H1 (cell line): Measurements from ENCODE around the gene DDX60. TPM values are rescaled to one million over a fixed set of nuclear protein-coding genes. Genes with fewer than 3 reads are reported as not detected.
A peak's percentile ranks its signal among the peaks of the same experiment; 100 is the strongest.

Experiments used
- CTCF ChIA-PET: fragments of 300-600 bp; sonication (Branson Sonifier 250); formaldehyde crosslinking; loops from one replicate; lab custom pipeline; 2021; ENCODE audit not compliant: partially characterized antibody; lab: Charles Lee
- POLR2A ChIA-PET: fragments of 300-600 bp; sonication (Branson Sonifier 250); formaldehyde crosslinking; loops from one replicate; lab custom pipeline; 2021; ENCODE audit warnings: inconsistent platforms; ENCODE audit not compliant: partially characterized antibody; lab: Charles Lee
- DNase-seq, 2 experiments: peaks; one replicate each; pipeline versions ENCODE4 v3.0.0 to v3.0.0-alpha.2; 2010 to 2022; ENCODE audit warnings: low spot score in 2 of 2, low read depth in 1 of 2, mixed read lengths in 1 of 2
- FAIRE-seq: peaks from 2 replicates; lab custom pipeline; 2011; peaks lifted over from hg19 to GRCh38; lab: Jason Lieb, UNC
- H2AFZ ChIP-seq: 2 replicates; pipeline ENCODE4 v1.8.1; 2012; ENCODE audit warnings: low read length, inconsistent platforms
- H2AK5ac ChIP-seq: 2 replicates; pipeline ENCODE4 v1.6.1; 2013; ENCODE audit warnings: low read depth, low read length
- H2BK120ac ChIP-seq: replicated peaks from 2 replicates; pipeline ENCODE3; 2013; ENCODE audit warnings: low read depth, low read length, inconsistent platforms
- H2BK12ac ChIP-seq: 2 replicates; pipeline ENCODE4 v1.6.1; 2013; ENCODE audit warnings: low read depth, low read length
- H2BK15ac ChIP-seq: 2 replicates; pipeline ENCODE4 v1.6.1; 2013; ENCODE audit warnings: low read length
- H2BK20ac ChIP-seq: 2 replicates; pipeline ENCODE4 v1.6.1; 2013; ENCODE audit warnings: low read length
- H2BK5ac ChIP-seq: 2 replicates; pipeline ENCODE4 v1.6.1; 2013; ENCODE audit warnings: low read depth, low read length
- H3K14ac ChIP-seq: 2 replicates; pipeline ENCODE4 v1.6.1; 2013; ENCODE audit warnings: inconsistent platforms; ENCODE audit not compliant: insufficient read length
- H3K18ac ChIP-seq: 2 replicates; pipeline ENCODE4 v1.6.1; 2013; ENCODE audit warnings: low read length; ENCODE audit errors: extremely low read depth
- H3K23ac ChIP-seq: 2 replicates; pipeline ENCODE4 v1.6.1; 2013; ENCODE audit warnings: inconsistent platforms; ENCODE audit not compliant: insufficient read length
- H3K23me2 ChIP-seq: 2 replicates; pipeline ENCODE4 v1.6.1; 2013; ENCODE audit warnings: low read depth, low read length
- H3K27ac ChIP-seq: 2 replicates; pipeline ENCODE4 v1.6.1; 2011; ENCODE audit warnings: low read depth, low read length, inconsistent platforms
- H3K27me3 ChIP-seq, 4 experiments: replicated peaks in 1 of 4; 1 replicate in 1 of 4; 2 replicates in 3 of 4; pipeline versions ENCODE4 v1.6.1 to v1.8.1; 2011 to 2013; ENCODE audit warnings: low read length in 3 of 4, mild to moderate bottlenecking in 3 of 4, inconsistent platforms in 2 of 4, mixed read lengths in 2 of 4, moderate library complexity in 1 of 4; ENCODE audit not compliant: control insufficient read depth in 3 of 4, insufficient read depth in 3 of 4; ENCODE audit errors: extremely low read depth in 1 of 4
- H3K36me3 ChIP-seq, 4 experiments: 2 replicates each; pipeline versions ENCODE4 v1.6.1 to v1.8.1; 2011 to 2013; ENCODE audit warnings: mild to moderate bottlenecking in 4 of 4, low read length in 3 of 4, moderate library complexity in 2 of 4, control low read depth in 1 of 4, inconsistent platforms in 1 of 4; ENCODE audit not compliant: insufficient read depth in 4 of 4, control insufficient read depth in 2 of 4
- H3K4ac ChIP-seq: replicated peaks from 2 replicates; pipeline ENCODE3; 2013; ENCODE audit warnings: low read length, low read depth, mixed read lengths, inconsistent platforms; ENCODE audit not compliant: insufficient read length
- H3K4me1 ChIP-seq, 4 experiments: replicated peaks in 1 of 4; 1 replicate in 1 of 4; 2 replicates in 3 of 4; pipeline versions ENCODE4 v1.6.1 to v1.8.1; 2011 to 2013; ENCODE audit warnings: low read length in 3 of 4, inconsistent platforms in 2 of 4, mixed read lengths in 1 of 4; ENCODE audit not compliant: insufficient read depth in 4 of 4, control insufficient read depth in 3 of 4
- H3K4me2 ChIP-seq, 2 experiments: 2 replicates each; pipeline versions ENCODE4 v1.6.1 to v1.8.1; 2011 to 2013; ENCODE audit warnings: low read depth in 2 of 2, low read length in 2 of 2, control low read depth in 1 of 2, inconsistent platforms in 1 of 2, mild to moderate bottlenecking in 1 of 2; ENCODE audit not compliant: insufficient read depth in 1 of 2
- H3K4me3 ChIP-seq, 4 experiments: fragments of 200-600, 300-600 bp in 1 of 4; sonication (generic), shearing (Covaris generic), sonication (Bioruptor Twin) in 1 of 4; 2 replicates each; pipeline versions ENCODE4 v1.5.1 to v1.8.1; 2011 to 2016; ENCODE audit warnings: low read length in 4 of 4, low read depth in 3 of 4, control low read depth in 2 of 4, inconsistent platforms in 2 of 4, mild to moderate bottlenecking in 2 of 4, mixed read lengths in 1 of 4, moderate library complexity in 1 of 4; ENCODE audit not compliant: insufficient read depth in 2 of 4; ENCODE audit errors: extremely low read depth in 1 of 4
- H3K56ac ChIP-seq: replicated peaks from 2 replicates; pipeline ENCODE3; 2013; ENCODE audit warnings: low read depth, mild to moderate bottlenecking, mixed read lengths, low read length, inconsistent platforms; ENCODE audit not compliant: insufficient read length
- H3K79me1 ChIP-seq: 2 replicates; pipeline ENCODE4 v1.6.1; 2013; ENCODE audit warnings: low read depth, low read length, control low read depth
- H3K79me2 ChIP-seq, 2 experiments: 2 replicates each; pipeline versions ENCODE4 v1.6.1 to v1.8.1; 2012 to 2013; ENCODE audit warnings: low read length in 2 of 2, mild to moderate bottlenecking in 2 of 2, inconsistent platforms in 1 of 2; ENCODE audit not compliant: insufficient read depth in 2 of 2, control insufficient read depth in 1 of 2
- H3K9ac ChIP-seq, 4 experiments: replicated peaks in 1 of 4; 1 replicate in 1 of 4; 2 replicates in 3 of 4; pipeline versions ENCODE4 v1.6.1 to v1.8.1; 2011 to 2013; ENCODE audit warnings: low read depth in 3 of 4, low read length in 3 of 4, control low read depth in 2 of 4, mild to moderate bottlenecking in 2 of 4, moderate library complexity in 2 of 4, inconsistent platforms in 1 of 4; ENCODE audit errors: extremely low read depth in 1 of 4
- H3K9me3 ChIP-seq, 2 experiments: 2 replicates each; pipeline versions ENCODE4 v1.6.1 to v1.8.1; 2012 to 2013; ENCODE audit warnings: mild to moderate bottlenecking in 2 of 2, moderate library complexity in 2 of 2, control low read depth in 1 of 2, inconsistent platforms in 1 of 2, low read depth in 1 of 2, low read length in 1 of 2, mixed read lengths in 1 of 2; ENCODE audit not compliant: insufficient read depth in 2 of 2
- H4K20me1 ChIP-seq, 2 experiments: replicated peaks in 1 of 2; 2 replicates each; pipeline versions ENCODE3 to v1.8.1; 2011 to 2013; ENCODE audit warnings: inconsistent platforms in 2 of 2, low read length in 2 of 2, mild to moderate bottlenecking in 1 of 2; ENCODE audit not compliant: insufficient read depth in 2 of 2, control insufficient read depth in 1 of 2
- H4K5ac ChIP-seq: 2 replicates; pipeline ENCODE4 v1.6.1; 2013; ENCODE audit warnings: low read length, low read depth, mixed read lengths, inconsistent platforms; ENCODE audit not compliant: insufficient read length
- H4K8ac ChIP-seq: 2 replicates; pipeline ENCODE4 v1.8.0; 2013; ENCODE audit warnings: mild to moderate bottlenecking, moderate library complexity, low read length, inconsistent platforms; ENCODE audit not compliant: insufficient read depth; ENCODE audit errors: extremely low read depth
- H4K91ac ChIP-seq: replicated peaks from 2 replicates; pipeline ENCODE3; 2013; ENCODE audit warnings: low read length, mixed read lengths, inconsistent platforms; ENCODE audit not compliant: insufficient read length
- POLR2AphosphoS5 ChIP-seq: IDR thresholded peaks from 2 replicates; pipeline ENCODE4 v1.6.1; 2011; ENCODE audit warnings: low read depth, low read length
- WGBS, 2 experiments: shearing (Covaris generic) in 1 of 2; methylation state at CpG; one replicate each; pipeline versions ENCODE4 v1.1.6 to v1.1.7; 2013 to 2015; ENCODE audit warnings: low lambda C conversion rate in 2 of 2, mixed read lengths in 2 of 2, inconsistent platforms in 1 of 2, low coverage in 1 of 2, missing lambda C conversion rate in 1 of 2; ENCODE audit not compliant: insufficient replicate concordance in 2 of 2, insufficient coverage in 1 of 2, insufficient read length in 1 of 2; ENCODE audit errors: extremely low coverage in 1 of 2, missing lambda C conversion rate in 1 of 2; 5-methylcytosine and 5-hydroxymethylcytosine counted together
- long read RNA-seq, 2 experiments: library from RNA in 1 of 2; library from capped mRNA in 1 of 2; stranded (forward); transcript quantifications; one replicate each; pipeline ENCODE4 v2.0.0, GENCODE V29; 2021; ENCODE audit warnings: inconsistent platforms in 1 of 2
- polyA minus RNA-seq, 3 experiments: library from RNA; depleted of rRNA, polyadenylated mRNA; stranded (reverse); fragments of >200 nt; gene quantifications; 1 replicate in 2 of 3; 2 replicates in 1 of 3; pipeline ENCODE4 v1.2.3, GENCODE V29; 2011
- polyA plus RNA-seq, 7 experiments: library from polyadenylated mRNA; depleted of rRNA in 3 of 7; stranded (reverse) in 5 of 7; unstranded in 2 of 7; fragments of >200 nt in 5 of 7; fragments of 200-250 nt in 2 of 7; gene quantifications; 1 replicate in 5 of 7; 2 replicates in 1 of 7; 4 replicates in 1 of 7; pipeline versions ENCODE4 v1.2.1 to v1.2.3, GENCODE V29; 2011 to 2013; ENCODE audit warnings: missing spikeins in 2 of 7, mixed read lengths in 2 of 7
- total RNA-seq: library from RNA; stranded (reverse); fragmentation: NEBNext Ultra II Directional; extraction: Animal tissue kit (Norgen Biotek cat#: 25700); gene quantifications from 2 replicates; pipeline ENCODE4 v1.2.1, GENCODE V29; 2021

The DDX60 gene
- 1.5 and 1.6 TPM in 2 replicates for total RNA-seq
- 0.53 and 1.00 TPM in 2 replicates for polyA plus RNA-seq (2011; rRNA removed)
- 1.2 TPM for polyA plus RNA-seq (2011; cell fraction: cytosol; rRNA removed)
- 0.53 TPM for polyA plus RNA-seq (2011; cell fraction: nucleus; rRNA removed)
- 1.3 to 1.6 TPM (median 1.4 TPM) in 4 replicates for polyA plus RNA-seq (2012, experiment 1 of 2)
- polyA plus RNA-seq (2012, experiment 2 of 2) = 0.04 TPM
- polyA plus RNA-seq (2013, experiment 1 of 2) = 0.77 TPM
- 1.2 TPM for polyA plus RNA-seq (2013, experiment 2 of 2)
- 1.5 and 4.5 TPM in 2 replicates for polyA minus RNA-seq (2011; rRNA and poly(A)+ RNA removed)
- 1.7 TPM for polyA minus RNA-seq (2011; cell fraction: cytosol; rRNA and poly(A)+ RNA removed)
- polyA minus RNA-seq (2011; cell fraction: nucleus; rRNA and poly(A)+ RNA removed) = 4.7 TPM
- long read RNA-seq, experiment 1, partial matches to known transcripts = 1 of 1 reads
- long read RNA-seq, experiment 1, other reads (novel, unspliced or antisense) = 0 of 1 reads
- long read RNA-seq, experiment 2 = 0 reads

- peak within 1 kb of the TSS; percentile 43; the same call in 1 of the 2 replicates for H3K27ac ChIP-seq
- peak; percentile 35; the same call in 1 of the 2 replicates for TF ChIP-seq POLR2AphosphoS5
These were observed at the start of gene DDX60 for GRCh38 chr4:168318266-168318895. Gene DDX60, minus strand, starts transcription at chr4:168318752. Its CDS starts 7,493 bp downstream, at chr4:168311259.

More at GRCh38 chr4:168318266-168318895, at the start of gene DDX60:
- peak within 1 kb of the TSS in 3 of 4 experiments; percentile 62 to 65 (median 64); a peak in 6 of 7 replicates for H3K9ac ChIP-seq
- H3K18ac ChIP-seq = peak within 1 kb of the TSS; percentile 78
- peak within 1 kb of the TSS; percentile 61; the same call in 1 of the 2 replicates for H2BK15ac ChIP-seq
- H3K4ac ChIP-seq = no peak within 1 kb of the TSS
- H2BK20ac ChIP-seq = peak within 1 kb of the TSS; percentile 48; the same call in 1 of the 2 replicates
- DNase-seq (peak; percentile 13 to 79), FAIRE-seq (peak; percentile 50)
- H2AK5ac ChIP-seq = no peak within 1 kb of the TSS
- H3K79me2 ChIP-seq = no peaks in the 10 kb centered on the region
- H4K8ac ChIP-seq = peak within 1 kb of the TSS; percentile 94; the same call in 1 of the 2 replicates
- POLR2A ChIA-PET = interaction anchor here (1.1 to 1.2 kb wide), 2 partner anchors 39 to 162 kb away, joined by 3 read pairs; partner anchors contain the start of gene DDX60L
- no peaks in the 10 kb centered on the region for H3K79me1 ChIP-seq
- H3K4me3 ChIP-seq = peak within 1 kb of the TSS; percentile 65 to 93 (median 78)
- H4K91ac ChIP-seq = peak within 1 kb of the TSS; percentile 66
- H3K36me3 ChIP-seq = no peaks in the 10 kb centered on the region
- H4K20me1 ChIP-seq = no peaks in the 10 kb centered on the region
- CTCF ChIA-PET = interaction anchor here (0.5 kb wide), 1 partner anchor 298 kb away, joined by 4 read pairs; no protein-coding TSS in a partner anchor
- H3K4me2 ChIP-seq = peak within 1 kb of the TSS; percentile 77 to 87
- WGBS, 2 experiments = 5% methylated on average over 38 of the region's 38 CpGs; no CpG with 5 or more reads in 1 of the 2 experiments
- H2BK12ac ChIP-seq = peak within 1 kb of the TSS; percentile 95
- H2AFZ ChIP-seq = peak within 1 kb of the TSS; percentile 45
- H3K27me3 ChIP-seq = no peaks in the 10 kb centered on the region
- peak within 1 kb of the TSS; percentile 47 for H2BK120ac ChIP-seq
- H3K56ac ChIP-seq = peak within 1 kb of the TSS; percentile 61
- no peak within 1 kb of the TSS for H3K14ac ChIP-seq
- H2BK5ac ChIP-seq = peak within 1 kb of the TSS; percentile 66; the same call in 1 of the 2 replicates
- peaks cover 7% of the 10 kb centered on the region for H3K23me2 ChIP-seq
- H4K5ac ChIP-seq = peak within 1 kb of the TSS; percentile 54
- H3K9me3 ChIP-seq = no peaks in the 10 kb centered on the region
- no peak within 1 kb of the TSS for H3K23ac ChIP-seq
- peaks cover 0 to 8% (median 5%) of the 10 kb centered on the region in 4 experiments; a peak in 5 of 7 replicates for H3K4me1 ChIP-seq
